ENCODE data around the gene PCNX1. TPM values are rescaled to one million over a fixed set of nuclear protein-coding genes. Genes with fewer than 3 reads are reported as not detected.
"Not testable (repeated sequence)": the region's sequence is repeated elsewhere in the genome, so short reads cannot be mapped to it uniquely, and the experiment has no call there.

PCNX1 gene
- total and polyA plus RNA-seq, 4 donors = 5.7 to 41.2 (median 18.2) TPM

GRCh38 chr14:71013551-71014192 lies 106.4 kb downstream of the PCNX1 start (continued):
- no peak for TF ChIP-seq ZBTB33 (IDR thresholded peaks at IDR 0.05)

GRCh38 chr14:71019917-71020316 lies 112.7 kb downstream of the PCNX1 start:
- not testable (repeated sequence) for DNase-seq (ENCODE audit: low spot score); H3K9ac ChIP-seq (ENCODE audit: low read depth in 1 of 2, low read length in 2 of 2); H3K27me3 ChIP-seq (ENCODE audit: control insufficient read depth in 4 of 4, insufficient read depth in 4 of 4, low read length in 3 of 4); H3K27ac ChIP-seq (ENCODE audit: low read depth in 1 of 2, low read length in 2 of 2); H3K9me3 ChIP-seq (ENCODE audit: control insufficient read depth in 4 of 4, low read length in 3 of 4); H3K4me1 ChIP-seq (ENCODE audit: control insufficient read depth in 4 of 4, insufficient read depth in 4 of 4, low read length in 3 of 4); H3K4me3 ChIP-seq (ENCODE audit: low read depth in 1 of 3, low read length in 3 of 3)
- H3K36me3 ChIP-seq (ENCODE audit: control insufficient read depth in 4 of 4, insufficient read depth in 3 of 4, low read depth in 1 of 4, low read length in 3 of 4) = peaks cover 0 to 12% (median 10%) of the 10 kb centered on the region in 4 donors
- WGBS = 95% methylated on average over 2 of the region's 3 CpGs

DNA sequence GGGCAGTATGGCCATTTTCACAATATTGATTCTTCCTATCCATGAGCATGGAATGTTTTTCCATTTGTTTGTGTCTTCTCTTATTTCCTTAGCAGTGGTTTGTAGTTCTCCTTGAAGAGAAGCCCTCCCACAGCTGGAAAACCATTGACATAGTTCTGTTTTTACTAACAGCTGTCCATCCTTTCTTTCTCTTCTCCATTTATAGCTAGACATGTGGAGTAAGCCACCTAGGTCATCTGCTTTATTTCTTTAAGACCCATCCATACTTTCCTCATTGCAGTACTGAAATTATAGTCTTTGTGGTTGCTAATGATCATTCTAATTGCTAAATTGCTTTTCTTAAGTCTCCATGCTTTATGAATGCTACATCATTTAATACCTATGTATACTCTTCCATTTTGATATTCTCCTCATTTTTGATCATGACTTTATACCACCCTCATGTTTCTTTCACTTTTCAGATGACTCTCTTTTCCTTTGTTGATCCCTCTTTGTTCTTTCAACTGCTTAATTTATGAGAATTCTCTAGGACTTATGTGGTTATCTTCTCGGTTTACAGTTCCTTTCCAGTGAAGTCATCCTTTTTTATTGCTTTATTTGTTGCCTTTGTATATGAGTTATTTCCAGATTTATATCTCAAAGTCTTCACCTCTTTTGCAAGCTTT lies 114.2 kb downstream of the PCNX1 start:
- 89% methylated on average over 1 of the region's 1 CpG for WGBS
- H3K9ac ChIP-seq (ENCODE audit: low read depth in 1 of 2, low read length in 2 of 2) = no peak overlapping the region
- H3K9me3 ChIP-seq (ENCODE audit: control insufficient read depth in 4 of 4, low read length in 3 of 4) = no peaks in the 10 kb centered on the region
- TF ChIP-seq RAD21 (IDR thresholded peaks at IDR 0.05) (no peak), REST (IDR thresholded peaks at IDR 0.05) (peak; percentile 20)
- H3K27me3 ChIP-seq (ENCODE audit: control insufficient read depth in 4 of 4, insufficient read depth in 4 of 4, low read length in 3 of 4) = no peaks in the 10 kb centered on the region
- H3K27ac ChIP-seq (ENCODE audit: low read depth in 1 of 2, low read length in 2 of 2) = no peak overlapping the region
- no peak overlapping the region for H3K4me3 ChIP-seq (ENCODE audit: low read depth in 1 of 3, low read length in 3 of 3)
- no peak for DNase-seq (ENCODE audit: low spot score)
- H3K4me1 ChIP-seq (ENCODE audit: control insufficient read depth in 4 of 4, insufficient read depth in 4 of 4, low read length in 3 of 4) = no peaks in the 10 kb centered on the region
- H3K36me3 ChIP-seq (ENCODE audit: control insufficient read depth in 4 of 4, insufficient read depth in 3 of 4, low read depth in 1 of 4, low read length in 3 of 4) = peaks cover 0 to 21% (median 12%) of the 10 kb centered on the region in 4 donors

GRCh38 chr14:71022012-71022869 lies 115.0 kb downstream of the PCNX1 start:
- H3K27me3 ChIP-seq (ENCODE audit: control insufficient read depth in 4 of 4, insufficient read depth in 4 of 4, low read length in 3 of 4) = no peaks in the 10 kb centered on the region
- no peaks in the 10 kb centered on the region for H3K4me1 ChIP-seq (ENCODE audit: control insufficient read depth in 4 of 4, insufficient read depth in 4 of 4, low read length in 3 of 4)
- no peak overlapping the region for H3K27ac ChIP-seq (ENCODE audit: low read depth in 1 of 2, low read length in 2 of 2)
- H3K9me3 ChIP-seq (ENCODE audit: control insufficient read depth in 4 of 4, low read length in 3 of 4) = no peaks in the 10 kb centered on the region
- DNase-seq (ENCODE audit: low spot score) = no peak
- H3K9ac ChIP-seq (ENCODE audit: low read depth in 1 of 2, low read length in 2 of 2) = no peak overlapping the region
- TF ChIP-seq, protein P1, sequence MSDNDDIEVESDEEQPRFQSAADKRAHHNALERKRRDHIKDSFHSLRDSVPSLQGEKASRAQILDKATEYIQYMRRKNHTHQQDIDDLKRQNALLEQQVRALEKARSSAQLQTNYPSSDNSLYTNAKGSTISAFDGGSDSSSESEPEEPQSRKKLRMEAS (IDR thresholded peaks at IDR 0.05) = no peak
- TF ChIP-seq RXRA (IDR thresholded peaks at IDR 0.05) (no peak), FOXA1 (IDR thresholded peaks at IDR 0.05) (no peak), HNF4G (IDR thresholded peaks at IDR 0.05) (no peak), JUND (IDR thresholded peaks at IDR 0.05) (no peak), CTCF (IDR thresholded peaks at IDR 0.05; ENCODE audit: low read depth, low read length, missing input control) (no peak)
- 77% methylated on average over 3 of the region's 3 CpGs for WGBS
- no peak overlapping the region for H3K4me3 ChIP-seq (ENCODE audit: low read depth in 1 of 3, low read length in 3 of 3)
- peaks cover 0 to 25% (median 12%) of the 10 kb centered on the region in 4 donors for H3K36me3 ChIP-seq (ENCODE audit: control insufficient read depth in 4 of 4, insufficient read depth in 3 of 4, low read depth in 1 of 4, low read length in 3 of 4)

Measured in liver (tissue), 9 donors.